Activated CD4-positive, alpha-beta T cell treated with anti-CD3 and anti-CD28 coated beads for 48 hours (primary cell): Measurements from ENCODE around the gene TRAF3IP3.

Experiments used
- DNase-seq: peaks from one replicate; pipeline ENCODE4 v3.0.0-alpha.2; 2020

Gene TRAF3IP3

DNA sequence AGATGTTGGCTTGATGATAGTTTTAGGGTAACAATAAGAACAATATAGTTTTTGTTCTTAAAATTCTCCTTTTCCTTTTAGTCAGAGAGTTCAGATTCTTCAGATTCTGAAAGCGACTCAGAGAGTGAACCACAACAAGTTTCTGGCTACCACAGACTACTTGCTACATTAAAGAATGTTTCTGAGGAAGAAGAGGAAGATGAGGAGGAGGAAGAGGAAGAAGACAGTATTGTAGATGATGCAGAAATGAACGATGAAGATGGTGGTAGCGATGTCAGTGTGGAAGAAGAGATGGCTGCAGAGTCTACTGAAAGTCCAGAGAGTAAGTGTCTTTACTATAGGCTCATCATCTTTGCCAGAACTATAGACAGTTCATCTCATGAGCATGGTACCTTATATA lies 74.9 kb downstream of the TRAF3IP3 start:
- no peak for DNase-seq

DNA sequence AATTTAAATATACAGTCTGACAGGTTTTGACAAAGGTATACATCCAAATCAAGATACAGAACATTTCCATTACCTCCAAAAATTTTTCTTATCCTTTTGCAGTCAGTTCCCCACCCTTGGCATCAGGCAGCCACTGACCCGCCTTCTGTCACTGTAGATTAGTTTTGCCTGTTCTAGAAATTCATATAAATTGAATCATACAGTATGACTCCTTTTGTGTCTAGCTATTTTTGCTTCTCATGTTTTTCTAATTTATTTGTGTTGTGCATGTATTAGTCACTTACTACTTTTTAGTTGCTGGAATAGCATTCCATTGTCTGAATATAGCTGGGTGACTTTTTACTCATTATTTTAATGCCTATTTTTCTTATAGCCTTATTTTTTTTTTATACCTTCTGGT lies 75.8 kb downstream of the TRAF3IP3 start:
- DNase-seq = no peak
